ENCODE measurements around the gene ARHGDIA.
A peak's percentile ranks its signal among the peaks of the same experiment; 100 is the strongest.
"Not testable (repeated sequence)": the region's sequence is repeated elsewhere in the genome, so short reads cannot be mapped to it uniquely, and the experiment has no call there.

The ARHGDIA gene

DNA sequence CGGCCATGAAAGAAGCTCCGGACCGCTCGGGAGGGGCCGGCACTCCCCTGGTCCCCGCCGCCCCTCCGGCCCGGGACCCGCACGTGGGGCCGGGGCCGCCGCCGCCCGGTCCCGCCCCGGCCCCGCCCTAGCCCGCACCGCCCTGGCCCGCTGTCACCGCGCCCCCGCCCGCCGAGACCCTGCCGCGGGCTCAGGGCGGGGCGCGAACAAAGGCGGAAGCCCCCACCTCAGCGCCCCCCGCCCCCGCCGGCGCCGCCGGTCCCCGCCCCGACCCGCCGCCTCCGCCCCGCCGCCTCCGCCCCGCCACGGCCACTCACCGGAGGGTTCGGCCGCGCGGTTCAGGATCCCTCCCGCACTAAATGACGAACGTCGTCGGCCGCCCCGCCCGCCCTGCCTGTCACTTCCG, at the start of gene ARHGDIA:
Gene ARHGDIA, minus strand, starts transcription at position 357 of the 406 bp plus-strand sequence. CDS start 1,407 bp downstream, outside the sequence.
- Histone ChIP-seq H3K4me3 (ENCODE audit: low read depth, low read length) (peak within 1 kb of the TSS; percentile 94), H3K36me3 (peaks cover 45% of the 10 kb centered on the region), H3K27ac (peak within 1 kb of the TSS; percentile 98), H3K9me3 (ENCODE audit: severe bottlenecking) (no peaks in the 10 kb centered on the region), H3K27me3 (ENCODE audit: insufficient read depth, low read depth, severe bottlenecking) (no peaks in the 10 kb centered on the region)
- no peak for DNase-seq
- no peak for TF ChIP-seq CTCF (IDR thresholded peaks at IDR 0.05; ENCODE audit: low read depth, low read length)

DNA sequence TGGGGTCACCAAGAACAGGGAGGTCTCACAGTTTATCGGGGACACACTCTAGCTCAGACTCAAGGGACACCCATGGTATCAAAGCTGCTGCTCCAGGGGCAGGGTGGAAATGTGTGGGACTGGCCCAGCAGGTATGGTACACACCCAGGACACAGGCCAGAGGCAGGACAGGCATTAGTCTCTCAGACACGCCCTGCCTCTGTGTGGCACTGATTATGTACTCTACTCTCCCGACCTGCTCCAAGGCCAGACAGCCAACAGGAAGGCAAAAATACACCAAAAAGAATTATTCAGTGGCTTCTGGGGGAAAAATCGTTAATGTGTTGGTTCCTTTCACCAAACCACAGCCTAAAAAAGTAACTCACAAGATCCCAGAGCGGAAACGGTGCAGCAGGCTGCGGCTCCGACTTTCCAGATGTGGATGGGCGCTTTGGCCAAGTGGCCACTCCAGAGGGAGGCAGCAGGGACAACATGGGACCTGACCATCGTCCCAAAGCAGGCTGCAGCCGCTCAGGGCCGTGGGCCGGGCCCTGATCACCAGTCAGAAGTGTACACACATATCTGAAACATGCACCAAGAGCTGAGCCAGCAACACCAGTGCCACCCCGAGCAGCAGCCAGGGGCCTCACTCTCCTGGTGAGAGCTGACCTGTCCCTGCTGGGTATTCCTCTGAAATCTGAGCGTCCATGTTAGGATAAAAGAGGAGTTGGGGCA, 47.9 kb upstream of the ARHGDIA start:
- no peaks in the 10 kb centered on the region for H3K9me3 ChIP-seq (ENCODE audit: severe bottlenecking)
- no peak overlapping the region for H3K27ac ChIP-seq
- no peak overlapping the region for H3K4me3 ChIP-seq (ENCODE audit: low read depth, low read length)
- peaks cover 63% of the 10 kb centered on the region for H3K36me3 ChIP-seq
- no peak for DNase-seq
- H3K27me3 ChIP-seq (ENCODE audit: insufficient read depth, low read depth, severe bottlenecking), result no peaks in the 10 kb centered on the region
- no peak for TF ChIP-seq CTCF (IDR thresholded peaks at IDR 0.05; ENCODE audit: low read depth, low read length)

DNA sequence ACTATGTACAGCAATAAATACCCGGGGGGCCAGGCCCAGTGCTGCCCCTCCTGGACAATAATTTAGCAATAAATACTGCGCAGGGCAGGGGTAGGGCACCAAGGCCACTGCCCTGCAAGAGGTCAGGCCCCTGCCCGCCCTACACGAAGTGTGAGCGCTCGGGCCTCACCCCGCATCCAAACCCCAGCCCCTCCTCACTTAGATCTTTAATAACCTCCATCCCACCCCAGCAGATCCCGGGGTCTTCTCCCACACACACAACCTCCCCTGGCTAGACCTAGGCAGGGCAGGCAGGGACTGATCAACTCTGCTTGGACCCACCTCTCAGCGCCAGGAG, 47.2 kb upstream of the ARHGDIA start:
- H3K9me3 ChIP-seq (ENCODE audit: severe bottlenecking); DNase-seq; H3K27me3 ChIP-seq (ENCODE audit: insufficient read depth, low read depth, severe bottlenecking); H3K27ac ChIP-seq: not testable (repeated sequence)
- Histone ChIP-seq H3K36me3 (peaks cover 70% of the 10 kb centered on the region), H3K4me3 (ENCODE audit: low read depth, low read length) (peak overlapping the region; percentile 55; the same call in 1 of the 2 replicates)

GRCh38 chr17:81917565-81918332, 46.6 kb upstream of the ARHGDIA start, which contains the start of gene SIRT7:
TSS of gene SIRT7 (minus strand) at chr17:81918176. CDS start at chr17:81918131, 45 bp downstream.
- Histone ChIP-seq H3K27me3 (ENCODE audit: insufficient read depth, low read depth, severe bottlenecking) (no peaks in the 10 kb centered on the region), H3K9me3 (ENCODE audit: severe bottlenecking) (no peaks in the 10 kb centered on the region), H3K27ac (peak within 1 kb of the TSS; percentile 15; the same call in 1 of the 2 replicates), H3K4me3 (ENCODE audit: low read depth, low read length) (peak within 1 kb of the TSS; percentile 55), H3K36me3 (peaks cover 73% of the 10 kb centered on the region)
- DNase-seq, result peak; percentile 85
- no peak for TF ChIP-seq CTCF (IDR thresholded peaks at IDR 0.05; ENCODE audit: low read depth, low read length)

- peaks cover 73% of the 10 kb centered on the region for H3K36me3 ChIP-seq
- DNase-seq, result no peak
- no peaks in the 10 kb centered on the region for H3K27me3 ChIP-seq (ENCODE audit: insufficient read depth, low read depth, severe bottlenecking)
- no peak overlapping the region for H3K27ac ChIP-seq
- H3K9me3 ChIP-seq (ENCODE audit: severe bottlenecking), result no peaks in the 10 kb centered on the region
- TF ChIP-seq CTCF (IDR thresholded peaks at IDR 0.05; ENCODE audit: low read depth, low read length), result no peak
- no peak overlapping the region for H3K4me3 ChIP-seq (ENCODE audit: low read depth, low read length)
Observed at GRCh38 chr17:81916234-81917001, 45.3 kb upstream of the ARHGDIA start.

DNA sequence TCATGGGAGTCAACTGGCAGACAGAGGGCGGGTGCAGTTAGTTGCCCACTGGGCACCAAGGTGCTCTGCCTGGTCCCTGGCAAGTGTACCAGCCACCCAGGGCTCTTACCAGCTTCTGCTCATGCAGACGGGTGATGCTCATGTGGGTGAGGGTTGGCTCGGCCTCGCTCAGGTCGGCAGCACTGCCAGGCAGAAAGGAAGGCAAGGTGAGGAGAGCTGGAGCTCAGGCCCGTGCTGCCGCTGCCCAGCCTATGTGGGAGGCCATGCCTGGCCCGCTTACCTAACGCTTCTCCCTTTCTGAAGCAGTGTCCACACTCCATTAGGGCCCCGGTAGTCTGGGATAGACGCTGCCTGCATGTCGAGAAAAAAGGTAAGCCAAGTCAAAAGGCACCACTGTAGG, 44.2 kb upstream of the ARHGDIA start:
- no peak for DNase-seq
- Histone ChIP-seq H3K27me3 (ENCODE audit: insufficient read depth, low read depth, severe bottlenecking) (no peaks in the 10 kb centered on the region), H3K9me3 (ENCODE audit: severe bottlenecking) (no peaks in the 10 kb centered on the region), H3K27ac (no peak overlapping the region), H3K36me3 (peaks cover 64% of the 10 kb centered on the region), H3K4me3 (ENCODE audit: low read depth, low read length) (no peak overlapping the region)
- TF ChIP-seq CTCF (IDR thresholded peaks at IDR 0.05; ENCODE audit: low read depth, low read length), result no peak

Measured in WERI-Rb-1 (cell line).